ENCODE data around the gene MT4. TPM values are rescaled to one million over a fixed set of nuclear protein-coding genes. Genes with fewer than 3 reads are reported as not detected.

MT4 gene
- total RNA-seq, 4 donors from 2014 or later = not detected

GRCh38 chr16:56525236-56525635, 39.6 kb upstream of the MT4 start:
- TF ChIP-seq, protein P1, sequence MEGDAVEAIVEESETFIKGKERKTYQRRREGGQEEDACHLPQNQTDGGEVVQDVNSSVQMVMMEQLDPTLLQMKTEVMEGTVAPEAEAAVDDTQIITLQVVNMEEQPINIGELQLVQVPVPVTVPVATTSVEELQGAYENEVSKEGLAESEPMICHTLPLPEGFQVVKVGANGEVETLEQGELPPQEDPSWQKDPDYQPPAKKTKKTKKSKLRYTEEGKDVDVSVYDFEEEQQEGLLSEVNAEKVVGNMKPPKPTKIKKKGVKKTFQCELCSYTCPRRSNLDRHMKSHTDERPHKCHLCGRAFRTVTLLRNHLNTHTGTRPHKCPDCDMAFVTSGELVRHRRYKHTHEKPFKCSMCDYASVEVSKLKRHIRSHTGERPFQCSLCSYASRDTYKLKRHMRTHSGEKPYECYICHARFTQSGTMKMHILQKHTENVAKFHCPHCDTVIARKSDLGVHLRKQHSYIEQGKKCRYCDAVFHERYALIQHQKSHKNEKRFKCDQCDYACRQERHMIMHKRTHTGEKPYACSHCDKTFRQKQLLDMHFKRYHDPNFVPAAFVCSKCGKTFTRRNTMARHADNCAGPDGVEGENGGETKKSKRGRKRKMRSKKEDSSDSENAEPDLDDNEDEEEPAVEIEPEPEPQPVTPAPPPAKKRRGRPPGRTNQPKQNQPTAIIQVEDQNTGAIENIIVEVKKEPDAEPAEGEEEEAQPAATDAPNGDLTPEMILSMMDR (IDR thresholded peaks at IDR 0.05) = no peak
- DNase-seq (ENCODE audit: low spot score) = no peak
- ATAC-seq (ENCODE audit: low FRiP score) = no peak

DNA sequence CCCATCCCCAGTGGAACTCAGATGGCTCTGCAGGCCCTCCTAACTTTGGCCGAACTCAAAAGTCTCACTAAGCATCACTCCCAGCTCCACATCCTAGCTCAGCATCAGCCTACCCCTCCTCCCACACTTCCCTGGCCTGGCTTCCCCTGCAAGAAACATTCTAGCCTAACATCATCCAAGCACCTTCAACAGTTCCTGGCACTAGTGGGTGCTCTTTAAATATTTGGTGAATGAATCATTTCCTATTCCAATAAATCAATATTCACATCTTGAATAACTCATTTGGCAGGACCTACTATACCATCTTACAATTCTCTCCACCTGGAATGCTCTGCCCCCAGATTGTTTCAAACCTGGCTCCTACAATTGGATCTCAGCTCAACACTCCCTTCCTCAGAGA, 34.0 kb upstream of the MT4 start:
- peak; percentile 90 for ATAC-seq (ENCODE audit: low FRiP score)
- DNase-seq (ENCODE audit: low spot score) = no peak
- TF ChIP-seq, protein P1 (IDR thresholded peaks at IDR 0.05) = no peak

- TF ChIP-seq, protein P1 (IDR thresholded peaks at IDR 0.05) = no peak
- no peak for DNase-seq (ENCODE audit: low spot score)
- no peak for ATAC-seq (ENCODE audit: low FRiP score)
Observed at GRCh38 chr16:56532714-56533113, 32.2 kb upstream of the MT4 start.

GRCh38 chr16:56534847-56535383, 30.0 kb upstream of the MT4 start:
- ATAC-seq (ENCODE audit: low FRiP score) (no peak), DNase-seq (ENCODE audit: low spot score) (no peak)
- TF ChIP-seq, protein P1 (IDR thresholded peaks at IDR 0.05) = no peak

DNA sequence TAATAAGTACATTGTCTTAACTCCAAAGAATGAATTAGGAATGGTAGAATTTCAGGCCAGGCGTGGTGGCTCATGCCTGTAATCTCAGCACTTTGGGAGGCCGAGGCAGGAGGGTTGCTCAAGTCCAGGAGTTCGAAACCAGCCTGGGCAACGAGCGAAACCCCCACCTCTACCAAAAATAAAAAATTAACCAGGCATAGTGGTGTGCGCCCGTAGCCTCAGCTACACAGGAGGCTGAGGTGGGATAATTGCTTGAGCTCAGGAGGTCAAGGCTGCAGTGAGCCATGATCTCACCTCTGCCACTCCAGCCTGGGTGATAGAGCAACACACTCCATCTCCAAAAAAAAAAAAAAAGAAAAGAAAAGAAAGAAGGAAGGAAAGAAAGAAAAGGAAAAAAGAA, 26.5 kb upstream of the MT4 start:
- DNase-seq (ENCODE audit: low spot score) (no peak), ATAC-seq (ENCODE audit: low FRiP score) (no peak)
- TF ChIP-seq, protein P1 (IDR thresholded peaks at IDR 0.05) = no peak

- peak; percentile 39 for ATAC-seq (ENCODE audit: low FRiP score)
- TF ChIP-seq, protein P1 (IDR thresholded peaks at IDR 0.05) = no peak
- no peak for DNase-seq (ENCODE audit: low spot score)
Observed at GRCh38 chr16:56539656-56540055, 25.2 kb upstream of the MT4 start.

DNA sequence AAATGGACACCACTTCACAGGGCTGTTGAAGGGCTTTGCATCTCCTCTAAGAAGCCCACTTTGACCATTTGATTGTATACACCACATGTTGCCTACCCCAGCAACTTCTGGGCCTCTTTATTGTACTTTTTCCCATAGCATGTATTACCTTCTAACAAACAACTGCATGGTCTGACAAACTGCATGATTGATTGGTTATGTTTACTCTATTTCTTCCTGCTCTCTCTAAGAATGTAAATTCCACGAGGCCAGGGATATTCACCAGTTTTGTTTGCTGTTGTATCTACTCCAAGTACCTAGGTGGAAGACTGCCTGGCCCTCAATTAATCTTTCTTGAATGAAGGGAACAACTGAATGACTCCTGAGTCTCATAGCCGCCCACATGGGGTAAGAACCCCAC, 22.8 kb upstream of the MT4 start:
- TF ChIP-seq, protein P1 (IDR thresholded peaks at IDR 0.05) = no peak
- ATAC-seq (ENCODE audit: low FRiP score) = no peak
- DNase-seq (ENCODE audit: low spot score) = no peak
